ENCODE measurements around the gene AIP.

AIP gene

DNA sequence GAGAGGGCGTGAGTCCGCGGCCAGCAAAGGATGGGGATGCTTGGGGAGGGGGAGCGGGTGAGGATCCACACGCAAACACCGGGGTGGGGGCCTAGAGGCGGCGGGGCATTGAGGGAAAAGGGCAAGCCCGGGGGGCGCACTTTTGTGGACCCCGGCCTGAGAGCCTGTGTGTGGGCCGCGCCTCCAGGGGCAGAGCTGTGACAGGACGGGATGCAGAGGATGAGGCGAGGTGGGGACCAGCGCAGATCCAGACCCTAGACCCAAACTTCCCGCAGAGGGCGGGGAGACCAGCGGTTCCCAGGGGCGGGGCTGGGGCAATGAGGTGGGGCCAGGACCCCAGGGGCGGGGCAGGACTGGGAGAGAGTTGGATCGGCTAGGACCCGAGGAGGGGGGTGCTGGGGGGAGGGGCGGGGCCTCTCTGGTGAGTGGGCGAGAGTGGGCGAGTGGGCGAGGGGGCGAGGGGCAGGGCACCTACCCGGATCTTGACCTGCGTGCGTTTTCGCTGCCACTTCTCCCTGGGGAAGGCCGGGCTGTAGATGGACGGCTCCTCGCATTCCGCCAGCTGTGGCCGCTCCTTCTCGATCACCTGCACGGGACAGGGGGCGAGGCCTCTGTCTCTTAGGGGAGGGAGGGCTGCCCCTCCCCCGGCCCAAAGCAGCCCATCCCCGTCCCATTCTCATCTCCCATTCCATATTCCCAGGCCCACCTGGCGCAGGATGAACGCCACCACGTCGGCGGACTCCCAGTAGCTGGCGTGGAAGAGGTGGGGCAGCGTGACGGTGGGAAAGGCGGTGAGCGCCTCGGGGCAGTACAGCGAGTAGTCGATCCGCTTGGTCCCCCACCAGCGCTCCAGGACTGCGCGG lies 11.8 kb downstream of the AIP start:
- TF ChIP-seq, protein P1, sequence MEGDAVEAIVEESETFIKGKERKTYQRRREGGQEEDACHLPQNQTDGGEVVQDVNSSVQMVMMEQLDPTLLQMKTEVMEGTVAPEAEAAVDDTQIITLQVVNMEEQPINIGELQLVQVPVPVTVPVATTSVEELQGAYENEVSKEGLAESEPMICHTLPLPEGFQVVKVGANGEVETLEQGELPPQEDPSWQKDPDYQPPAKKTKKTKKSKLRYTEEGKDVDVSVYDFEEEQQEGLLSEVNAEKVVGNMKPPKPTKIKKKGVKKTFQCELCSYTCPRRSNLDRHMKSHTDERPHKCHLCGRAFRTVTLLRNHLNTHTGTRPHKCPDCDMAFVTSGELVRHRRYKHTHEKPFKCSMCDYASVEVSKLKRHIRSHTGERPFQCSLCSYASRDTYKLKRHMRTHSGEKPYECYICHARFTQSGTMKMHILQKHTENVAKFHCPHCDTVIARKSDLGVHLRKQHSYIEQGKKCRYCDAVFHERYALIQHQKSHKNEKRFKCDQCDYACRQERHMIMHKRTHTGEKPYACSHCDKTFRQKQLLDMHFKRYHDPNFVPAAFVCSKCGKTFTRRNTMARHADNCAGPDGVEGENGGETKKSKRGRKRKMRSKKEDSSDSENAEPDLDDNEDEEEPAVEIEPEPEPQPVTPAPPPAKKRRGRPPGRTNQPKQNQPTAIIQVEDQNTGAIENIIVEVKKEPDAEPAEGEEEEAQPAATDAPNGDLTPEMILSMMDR (IDR thresholded peaks at IDR 0.05; ENCODE audit: low read depth, low read length, missing control alignments) = no peak
- no peak for DNase-seq (ENCODE audit: low read depth)
- H3K4me3 ChIP-seq (ENCODE audit: low read depth, low read length) = no peak overlapping the region
- in situ Hi-C loops (cut with HindIII; ENCODE audit: low sequenced_read_pairs) = no loop called here

DNA sequence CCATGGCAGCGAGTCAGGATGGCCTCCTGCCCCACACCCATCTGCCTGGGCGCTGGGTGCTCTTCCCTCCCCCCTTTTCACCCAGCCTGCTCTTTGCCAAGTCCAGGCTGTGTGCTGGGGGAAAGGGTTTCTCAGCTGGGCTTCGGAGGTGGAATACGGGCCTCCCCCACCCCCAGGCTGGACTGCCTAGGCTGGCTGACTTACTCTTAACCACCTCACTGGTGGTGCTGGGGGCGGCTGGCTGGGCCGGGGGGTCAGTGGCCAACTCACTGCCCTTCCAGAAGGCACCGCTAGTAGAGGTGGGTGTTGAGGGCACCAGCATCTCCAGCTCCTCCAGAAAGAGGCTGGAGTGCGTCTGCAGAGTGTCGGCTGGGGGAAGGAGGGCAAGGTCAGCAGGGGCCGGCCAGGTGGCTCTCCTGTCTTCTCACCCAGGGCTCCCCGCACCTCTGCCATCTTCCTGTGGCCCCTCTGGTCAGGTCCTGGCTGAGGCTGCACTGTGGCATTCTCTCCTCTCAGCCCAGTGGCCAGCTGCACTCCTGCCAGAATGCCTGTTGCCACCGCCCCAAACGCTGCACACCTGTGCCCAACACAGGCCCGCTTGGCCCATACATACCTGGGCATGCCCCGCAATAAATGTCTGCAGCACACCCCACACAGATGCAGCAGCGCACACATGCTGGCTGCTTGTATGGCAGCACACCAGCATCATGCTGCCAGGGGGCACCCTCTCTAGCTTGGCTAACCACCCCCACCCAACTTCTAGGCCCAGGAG lies 12.6 kb downstream of the AIP start:
- no peak overlapping the region for H3K4me3 ChIP-seq (ENCODE audit: low read depth, low read length)
- no peak for DNase-seq (ENCODE audit: low read depth)
- in situ Hi-C loops (cut with HindIII; ENCODE audit: low sequenced_read_pairs) = no loop called here
- TF ChIP-seq, protein P1 (IDR thresholded peaks at IDR 0.05; ENCODE audit: low read depth, low read length, missing control alignments) = no peak

DNA sequence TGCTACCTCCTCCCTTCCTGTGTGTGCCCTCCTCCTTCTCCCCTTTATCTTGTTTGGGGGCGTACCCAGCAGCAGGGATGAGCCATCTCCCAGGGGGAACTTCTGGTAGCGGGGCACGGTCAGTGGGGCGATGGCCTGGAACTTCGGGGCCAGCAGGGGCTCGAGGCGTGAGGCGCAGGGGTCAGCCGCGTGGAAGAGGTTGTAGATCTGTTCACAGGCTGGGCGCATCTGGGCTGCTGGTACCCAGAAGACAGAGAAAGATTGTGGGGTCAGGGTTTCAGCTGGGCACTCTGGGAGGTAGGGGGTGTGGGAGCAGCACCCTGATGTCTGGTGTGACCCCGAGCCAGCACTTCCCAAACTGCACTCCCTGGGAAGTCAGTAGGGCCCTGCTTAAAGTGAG lies 13.3 kb downstream of the AIP start:
- TF ChIP-seq, protein P1 (IDR thresholded peaks at IDR 0.05; ENCODE audit: low read depth, low read length, missing control alignments) = no peak
- H3K4me3 ChIP-seq (ENCODE audit: low read depth, low read length) = no peak overlapping the region
- in situ Hi-C loops (cut with HindIII; ENCODE audit: low sequenced_read_pairs) = no loop called here
- no peak for DNase-seq (ENCODE audit: low read depth)

DNA sequence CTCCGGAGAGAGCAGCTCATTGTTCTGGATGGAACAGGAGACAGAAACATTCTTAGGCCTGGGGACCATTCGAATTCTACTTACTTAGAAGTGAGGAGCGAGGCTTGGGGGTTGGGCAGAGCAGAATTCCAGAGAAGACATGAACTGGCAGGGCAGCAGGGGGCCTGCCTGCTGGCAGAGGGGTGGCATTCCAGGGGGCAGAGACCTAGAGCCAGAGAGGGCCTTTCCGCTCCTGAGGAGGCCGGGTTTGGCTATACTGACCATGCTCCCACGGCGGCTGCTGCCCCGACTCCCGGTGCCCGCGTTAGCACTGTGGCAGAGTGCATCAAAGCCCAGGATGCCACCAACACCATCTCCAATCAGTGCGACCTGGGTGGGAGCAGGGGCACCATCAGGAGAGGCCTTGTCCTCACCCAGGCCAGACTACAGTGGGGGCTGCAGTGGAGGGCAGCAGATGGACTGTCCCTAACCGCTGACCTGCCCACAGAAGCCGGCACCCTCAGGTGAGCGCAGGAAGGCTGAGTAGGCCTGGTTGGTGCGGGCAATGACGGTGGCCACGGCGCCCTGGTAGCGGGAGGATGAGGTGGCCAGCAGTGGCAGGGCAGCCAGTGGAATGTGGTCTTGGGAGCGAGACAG lies 14.9 kb downstream of the AIP start:
- TF ChIP-seq, protein P1 (IDR thresholded peaks at IDR 0.05; ENCODE audit: low read depth, low read length, missing control alignments) = no peak
- in situ Hi-C loops (cut with HindIII; ENCODE audit: low sequenced_read_pairs) = no loop called here
- DNase-seq (ENCODE audit: low read depth) = no peak
- no peak overlapping the region for H3K4me3 ChIP-seq (ENCODE audit: low read depth, low read length)

DNA sequence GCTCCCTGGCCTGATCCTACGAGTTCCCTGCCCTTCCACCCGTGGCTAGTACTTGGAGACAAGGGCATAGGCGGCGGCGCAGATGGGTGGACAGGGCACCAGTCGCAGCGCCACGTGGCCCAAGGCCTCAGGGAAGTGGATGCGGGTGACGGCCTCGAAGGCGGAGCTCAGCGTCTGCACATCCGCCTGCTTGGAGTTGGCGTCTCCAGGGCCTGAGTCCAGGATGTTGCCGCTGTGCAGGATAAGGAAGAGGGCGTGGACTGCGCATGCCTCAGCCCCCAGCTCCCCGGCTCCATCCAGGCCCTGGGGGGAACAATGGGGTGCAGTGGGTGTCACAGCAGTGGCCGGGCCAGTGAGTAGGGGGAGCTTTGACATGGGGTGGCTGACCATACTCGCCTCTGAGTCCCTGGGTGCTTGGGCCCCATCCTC lies 15.7 kb downstream of the AIP start:
- TF ChIP-seq, protein P1 (IDR thresholded peaks at IDR 0.05; ENCODE audit: low read depth, low read length, missing control alignments) = no peak
- no peak for DNase-seq (ENCODE audit: low read depth)
- H3K4me3 ChIP-seq (ENCODE audit: low read depth, low read length) = no peak overlapping the region
- in situ Hi-C loops (cut with HindIII; ENCODE audit: low sequenced_read_pairs) = no loop called here

DNA sequence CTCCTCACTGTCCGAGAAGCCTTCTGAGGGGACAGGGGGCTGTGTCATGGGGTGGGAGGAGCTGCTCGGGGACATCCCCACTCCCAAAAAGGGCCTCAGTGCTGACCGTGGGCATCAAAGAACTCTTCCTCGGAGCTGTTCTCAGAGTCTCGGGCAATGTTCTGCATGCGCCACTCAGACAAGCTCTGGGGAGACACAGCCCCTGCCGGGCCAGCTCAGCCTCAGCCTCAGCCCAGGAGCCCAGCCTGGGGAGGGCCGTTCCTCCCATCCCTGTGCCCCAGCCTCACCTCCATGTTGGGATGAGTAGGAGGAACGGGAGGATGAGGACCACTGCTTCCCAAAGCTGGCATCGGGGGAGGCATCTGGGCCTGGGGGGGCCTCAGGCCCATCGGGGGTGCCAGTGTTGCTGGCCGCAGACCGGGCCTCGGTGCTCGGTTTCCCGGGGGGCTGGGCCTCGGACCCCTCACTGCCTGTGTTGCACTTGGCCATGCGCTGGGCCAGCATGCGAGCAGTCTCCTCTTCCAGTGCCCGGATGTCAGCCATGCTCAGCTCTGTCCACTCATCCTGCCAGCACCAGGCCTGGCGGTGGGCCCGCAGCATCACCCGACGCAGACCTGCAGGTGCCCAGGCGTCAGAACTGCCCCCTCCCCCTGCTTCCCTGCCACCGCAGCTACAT lies 17.1 kb downstream of the AIP start:
- H3K4me3 ChIP-seq (ENCODE audit: low read depth, low read length) = no peak overlapping the region
- no peak for DNase-seq (ENCODE audit: low read depth)
- in situ Hi-C loops (cut with HindIII; ENCODE audit: low sequenced_read_pairs) = no loop called here
- TF ChIP-seq, protein P1 (IDR thresholded peaks at IDR 0.05; ENCODE audit: low read depth, low read length, missing control alignments) = no peak

All from astrocyte of the cerebellum (primary cell).